OCI-LY7 (cell line): ENCODE results near the gene HAAO. TPM values are rescaled to one million over a fixed set of nuclear protein-coding genes. Genes with fewer than 3 reads are reported as not detected.

Experiments
- BruUV-seq: library from RNA; stranded (reverse); fragments of 400-500 nt; replicated peaks from 2 replicates; lab custom pipeline; 2021; lab: Mats Ljungman, UMichigan
- CTCF ChIA-PET: fragments of 300-600 bp; sonication (Branson Sonifier 250); formaldehyde crosslinking; loops from one replicate; lab custom pipeline; 2022; ENCODE audit warnings: antibody characterized with exemption; ENCODE audit not compliant: unreplicated experiment; lab: Charles Lee
- POLR2A ChIA-PET: fragments of 300-600 bp; sonication (Branson Sonifier 250); formaldehyde crosslinking; loops from one replicate; lab custom pipeline; 2022; ENCODE audit warnings: antibody characterized with exemption; lab: Charles Lee
- DNase-seq: peaks from one replicate; pipeline ENCODE4 v3.0.0-alpha.2; 2015; ENCODE audit warnings: low spot score
- H2AFZ ChIP-seq: fragments of 200-600 bp; sonication (generic), shearing (Covaris generic); 2 replicates; pipeline ENCODE4 v1.6.1; 2014; ENCODE audit warnings: mild to moderate bottlenecking, antibody characterized with exemption, low read length, moderate library complexity
- H3K27ac ChIP-seq: fragments of 200-600 bp; sonication (generic); 2 replicates; pipeline ENCODE4 v1.5.1; 2014; ENCODE audit warnings: mixed run types, low read depth, mild to moderate bottlenecking, moderate library complexity, low read length, inconsistent platforms; ENCODE audit not compliant: poor library complexity, severe bottlenecking
- H3K36me3 ChIP-seq: fragments of 200-600 bp; sonication (generic); 2 replicates; pipeline ENCODE4 v1.6.1; 2014; ENCODE audit warnings: mild to moderate bottlenecking, antibody characterized with exemption, low read length, moderate library complexity, mixed read lengths; ENCODE audit not compliant: insufficient read depth
- H3K4me1 ChIP-seq: fragments of 200-600 bp; sonication (generic); 2 replicates; pipeline ENCODE4 v1.5.1; 2014; ENCODE audit warnings: mild to moderate bottlenecking, low read length; ENCODE audit not compliant: insufficient read depth, poor library complexity, severe bottlenecking
- H3K4me2 ChIP-seq: fragments of 200-600 bp; sonication (generic); 2 replicates; pipeline ENCODE4 v1.6.1; 2014; ENCODE audit warnings: mild to moderate bottlenecking, low read length
- H3K4me3 ChIP-seq: fragments of 200-600 bp; sonication (generic); 2 replicates; pipeline ENCODE4 v1.5.1; 2014; ENCODE audit warnings: mild to moderate bottlenecking, low read depth, low read length; ENCODE audit not compliant: poor library complexity, severe bottlenecking
- H3K79me2 ChIP-seq: fragments of 200-600 bp; sonication (generic); 2 replicates; pipeline ENCODE4 v1.6.1; 2016; ENCODE audit warnings: low read depth, mild to moderate bottlenecking, low read length, moderate library complexity, mixed read lengths; ENCODE audit not compliant: insufficient read depth
- H3K9me2 ChIP-seq: fragments of 200-600 bp; sonication (generic); 2 replicates; pipeline ENCODE4 v1.6.1; 2016; ENCODE audit warnings: mild to moderate bottlenecking, low read length, mixed read lengths; ENCODE audit not compliant: insufficient read depth
- H3K9me3 ChIP-seq: fragments of 200-600 bp; sonication (generic); 2 replicates; pipeline ENCODE4 v1.6.1; 2014; ENCODE audit warnings: mild to moderate bottlenecking, mixed run types, low read length, mixed read lengths
- H4K20me1 ChIP-seq: fragments of 200-600 bp; sonication (generic); 2 replicates; pipeline ENCODE4 v1.6.1; 2014; ENCODE audit warnings: mild to moderate bottlenecking, antibody characterized with exemption, low read length, moderate library complexity, mixed read lengths; ENCODE audit not compliant: insufficient read depth
- EZH2phosphoT487 ChIP-seq: fragments of 200-600 bp; sonication (generic); IDR thresholded peaks from 2 replicates; pipeline ENCODE4 v1.6.1; 2018; ENCODE audit warnings: low read depth, borderline replicate concordance, mild to moderate bottlenecking, mixed run types, antibody characterized with exemption, low read length, moderate library complexity, mixed read lengths
- intact Hi-C: fragments of 100-400 bp; cut with micrococcal nuclease; formaldehyde crosslinking; loops from one replicate; pipeline ENCODE4 v1.10.0; 2022; ENCODE audit not compliant: unreplicated experiment
- total RNA-seq, 2 experiments: library from RNA; depleted of rRNA in 1 of 2; stranded (reverse); fragments of >200 nt in 1 of 2; shearing (Covaris generic) in 1 of 2; gene quantifications; 2 replicates each; pipeline ENCODE4 v1.2.3, GENCODE V29; 2014 to 2022
- TF ChIP-seq, protein P1 (sequence below): fragments of 200-600 bp; sonication (generic); conservative IDR thresholded peaks from 2 replicates; pipeline ENCODE4 v1.5.1; 2014; ENCODE audit warnings: mild to moderate bottlenecking, antibody characterized with exemption, low read length, moderate library complexity, mixed read lengths

Gene HAAO
- total RNA-seq, 2 experiments from 2014 or later = not detected

DNA sequence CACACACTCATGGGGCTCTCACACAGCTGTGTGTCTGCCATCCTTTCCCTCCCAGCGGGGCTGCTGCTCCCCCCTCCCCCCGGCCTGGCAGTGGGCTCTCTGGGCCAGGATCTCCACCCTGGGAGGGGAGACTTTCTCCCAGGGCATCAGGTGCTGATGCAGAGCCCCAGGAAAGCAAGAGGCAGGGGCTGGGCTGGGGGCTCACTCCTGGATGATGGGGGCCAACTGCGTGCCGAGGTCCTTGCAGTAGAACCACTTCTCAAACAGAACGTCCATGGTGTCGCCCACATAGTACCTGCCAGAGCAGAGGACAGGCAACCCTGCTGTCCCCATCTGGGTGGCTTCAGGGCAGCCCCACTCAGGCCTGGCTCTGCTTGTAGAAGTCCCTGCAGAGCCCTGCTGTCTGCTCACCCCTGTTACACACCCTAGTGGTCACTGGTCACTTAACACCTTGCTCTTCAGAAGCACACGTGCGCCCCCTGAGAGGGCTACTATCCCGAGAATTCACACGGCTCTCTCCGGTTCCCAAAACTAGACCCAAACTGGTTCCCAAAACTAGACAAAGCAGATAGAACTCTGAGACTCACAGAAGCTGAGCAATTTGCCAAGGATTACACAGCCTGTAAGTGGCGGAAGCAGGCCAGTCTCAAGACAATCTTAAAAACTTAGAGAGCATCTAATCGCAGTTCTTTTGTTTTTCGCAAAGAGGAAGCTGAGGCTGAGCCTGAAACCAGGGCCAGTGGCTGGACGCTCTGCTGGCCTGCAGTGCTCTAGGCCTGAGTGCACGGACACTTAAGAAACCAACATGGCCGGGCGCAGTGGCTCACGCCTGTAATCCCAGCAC lies 21.9 kb downstream of the HAAO start:
- DNase-seq = peak; percentile 52

DNA sequence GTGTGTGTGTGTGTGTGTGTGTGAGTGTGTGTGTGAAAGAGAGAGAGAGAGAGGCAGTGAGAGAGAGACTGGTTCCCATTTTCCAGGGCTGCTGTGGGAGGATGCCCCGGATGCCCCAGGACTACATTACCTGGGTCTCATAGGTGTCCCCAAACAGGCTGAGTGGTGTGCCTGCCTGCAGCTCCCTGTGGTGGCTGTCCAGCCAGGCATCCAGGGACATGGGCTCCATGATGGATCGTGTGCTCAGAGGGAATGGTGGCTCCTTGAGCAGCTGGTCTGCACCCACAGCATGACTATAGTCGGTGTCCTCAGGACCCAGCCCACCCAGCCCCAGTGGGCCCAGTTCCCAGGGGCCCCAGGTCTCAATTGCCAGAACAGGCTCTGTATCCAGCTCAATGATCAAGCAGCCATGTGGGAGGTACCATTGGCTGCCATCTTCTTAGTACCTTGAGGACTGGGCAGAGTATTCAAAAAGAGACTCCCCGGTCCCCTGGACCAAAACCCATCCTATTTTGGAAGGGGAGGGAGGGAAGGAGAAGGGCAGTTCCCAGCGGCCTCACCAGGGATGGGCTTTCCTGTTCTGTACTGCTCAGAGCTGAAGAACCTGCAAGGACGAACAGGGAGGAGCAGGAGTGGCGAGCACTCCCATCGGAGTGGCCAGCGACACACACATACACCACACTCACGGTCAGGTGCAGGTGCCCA lies 22.6 kb downstream of the HAAO start:
- Histone ChIP-seq H4K20me1 (no peaks in the 10 kb centered on the region), H3K4me3 (no peak overlapping the region), H3K79me2 (no peaks in the 10 kb centered on the region), H3K4me1 (no peaks in the 10 kb centered on the region), H2AFZ (no peak overlapping the region), H3K9me2 (no peaks in the 10 kb centered on the region), H3K36me3 (no peaks in the 10 kb centered on the region), H3K27ac (no peak overlapping the region), H3K4me2 (no peak overlapping the region), H3K9me3 (no peaks in the 10 kb centered on the region)
- TF ChIP-seq, protein P1, sequence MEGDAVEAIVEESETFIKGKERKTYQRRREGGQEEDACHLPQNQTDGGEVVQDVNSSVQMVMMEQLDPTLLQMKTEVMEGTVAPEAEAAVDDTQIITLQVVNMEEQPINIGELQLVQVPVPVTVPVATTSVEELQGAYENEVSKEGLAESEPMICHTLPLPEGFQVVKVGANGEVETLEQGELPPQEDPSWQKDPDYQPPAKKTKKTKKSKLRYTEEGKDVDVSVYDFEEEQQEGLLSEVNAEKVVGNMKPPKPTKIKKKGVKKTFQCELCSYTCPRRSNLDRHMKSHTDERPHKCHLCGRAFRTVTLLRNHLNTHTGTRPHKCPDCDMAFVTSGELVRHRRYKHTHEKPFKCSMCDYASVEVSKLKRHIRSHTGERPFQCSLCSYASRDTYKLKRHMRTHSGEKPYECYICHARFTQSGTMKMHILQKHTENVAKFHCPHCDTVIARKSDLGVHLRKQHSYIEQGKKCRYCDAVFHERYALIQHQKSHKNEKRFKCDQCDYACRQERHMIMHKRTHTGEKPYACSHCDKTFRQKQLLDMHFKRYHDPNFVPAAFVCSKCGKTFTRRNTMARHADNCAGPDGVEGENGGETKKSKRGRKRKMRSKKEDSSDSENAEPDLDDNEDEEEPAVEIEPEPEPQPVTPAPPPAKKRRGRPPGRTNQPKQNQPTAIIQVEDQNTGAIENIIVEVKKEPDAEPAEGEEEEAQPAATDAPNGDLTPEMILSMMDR = no peak
- no peak for TF ChIP-seq EZH2phosphoT487
- no TSS peak for BruUV-seq
- no peak for DNase-seq
- ChIA-PET CTCF (no interaction called here), POLR2A (no interaction called here)
- intact Hi-C loops = loop anchor here (5.0 kb wide), 1 partner anchor 272 kb away; no protein-coding TSS in a partner anchor

More for the DNA sequence above, 21.9 kb downstream of the HAAO start:
- Histone ChIP-seq H3K79me2 (no peaks in the 10 kb centered on the region), H3K36me3 (no peaks in the 10 kb centered on the region), H3K4me1 (no peaks in the 10 kb centered on the region), H3K4me3 (no peak overlapping the region), H2AFZ (no peak overlapping the region), H3K9me3 (no peaks in the 10 kb centered on the region), H3K4me2 (no peak overlapping the region), H3K9me2 (no peaks in the 10 kb centered on the region), H3K27ac (no peak overlapping the region), H4K20me1 (no peaks in the 10 kb centered on the region)
- TF ChIP-seq, protein P1 = peak; percentile 71
- TF ChIP-seq EZH2phosphoT487 = no peak
- ChIA-PET POLR2A (no interaction called here), CTCF (no interaction called here)
- BruUV-seq = no TSS peak
- intact Hi-C loops = loop anchor here (5.0 kb wide), 1 partner anchor 273 kb away; no protein-coding TSS in a partner anchor
